GM23338 (cell line): Measurements from ENCODE around the gene TCF20. TPM values are rescaled to one million over a fixed set of nuclear protein-coding genes. Genes with fewer than 3 reads are reported as not detected.

ENCODE experiments used
- ATAC-seq: fragments of 200-7000 bp; cut with Tn5 transposase; 3 replicates; pipeline ENCODE4 v1.9.1; 2020
- DNase-seq: peaks from one replicate; pipeline ENCODE4 v3.0.0-alpha.2; 2015; ENCODE audit warnings: low spot score
- H2AFZ ChIP-seq: fragments of 200-600 bp; sonication (generic); 2 replicates; pipeline ENCODE4 v1.8.0; 2016; ENCODE audit warnings: antibody characterized with exemption, mild to moderate bottlenecking, moderate library complexity
- H3F3A ChIP-seq: fragments of 200-600 bp; sonication (generic); replicated peaks from 2 replicates; pipeline ENCODE4 v1.8.0; 2017; ENCODE audit warnings: antibody characterized with exemption, mixed run types, low read depth
- H3K27ac ChIP-seq: fragments of 200-600 bp; sonication (generic); 2 replicates; pipeline ENCODE4 v1.6.1; 2016; ENCODE audit warnings: low read depth
- H3K27me3 ChIP-seq: fragments of 200-600 bp; sonication (generic); 2 replicates; pipeline ENCODE4 v1.8.0; 2016; ENCODE audit warnings: mild to moderate bottlenecking, mixed run types, moderate library complexity; ENCODE audit not compliant: insufficient read depth
- H3K36me3 ChIP-seq: fragments of 200-600 bp; sonication (generic); 2 replicates; pipeline ENCODE4 v1.8.0; 2016; ENCODE audit warnings: mild to moderate bottlenecking; ENCODE audit not compliant: insufficient read depth
- H3K4me1 ChIP-seq: fragments of 200-600 bp; sonication (generic); 2 replicates; pipeline ENCODE4 v1.8.0; 2016; ENCODE audit warnings: mild to moderate bottlenecking, moderate library complexity; ENCODE audit not compliant: insufficient read depth
- H3K4me2 ChIP-seq: fragments of 200-600 bp; sonication (generic); 2 replicates; pipeline ENCODE4 v1.7.1; 2017; ENCODE audit warnings: mixed run types
- H3K4me3 ChIP-seq: fragments of 200-600 bp; sonication (generic); 2 replicates; pipeline ENCODE4 v1.6.1; 2016; ENCODE audit warnings: mixed run types
- H3K79me2 ChIP-seq: fragments of 200-600 bp; sonication (generic); replicated peaks from 2 replicates; pipeline ENCODE4 v1.8.0; 2017; ENCODE audit warnings: mild to moderate bottlenecking; ENCODE audit not compliant: insufficient read depth
- H3K9me2 ChIP-seq: fragments of 200-600 bp; sonication (generic); 2 replicates; pipeline ENCODE4 v1.8.0; 2017; ENCODE audit not compliant: insufficient read depth
- H4K20me1 ChIP-seq: fragments of 200-600 bp; sonication (generic); replicated peaks from 2 replicates; pipeline ENCODE4 v1.8.0; 2017; ENCODE audit warnings: mild to moderate bottlenecking; ENCODE audit not compliant: insufficient read depth
- H3K27ac Mint-ChIP-seq: 2 replicates; pipeline ENCODE4 v1.8.0; 2020; ENCODE audit warnings: inconsistent platforms, mild to moderate bottlenecking, moderate library complexity, mixed read lengths
- H3K27me3 Mint-ChIP-seq: 3 replicates; pipeline ENCODE4 v1.8.0; 2022; ENCODE audit warnings: low read depth, mild to moderate bottlenecking, moderate library complexity, mixed read lengths, inconsistent platforms; ENCODE audit not compliant: insufficient read depth, poor library complexity
- H3K36me3 Mint-ChIP-seq: 3 replicates; pipeline ENCODE4 v1.8.0; 2021; ENCODE audit warnings: low read depth, mild to moderate bottlenecking, inconsistent platforms, moderate library complexity, mixed read lengths
- H3K4me1 Mint-ChIP-seq: 3 replicates; pipeline ENCODE4 v1.8.0; 2020; ENCODE audit warnings: mild to moderate bottlenecking, inconsistent platforms, mixed read lengths
- H3K4me3 Mint-ChIP-seq: 3 replicates; pipeline ENCODE4 v1.8.0; 2021; ENCODE audit warnings: moderate library complexity, mild to moderate bottlenecking, inconsistent platforms, mixed read lengths
- H3K9me3 Mint-ChIP-seq: 3 replicates; pipeline ENCODE4 v1.8.0; 2020; ENCODE audit warnings: moderate library complexity, mild to moderate bottlenecking, inconsistent platforms, mixed read lengths
- CTCF ChIP-seq, 2 experiments: fragments of 200-600 bp in 1 of 2; sonication (generic) in 1 of 2; conservative IDR thresholded peaks; 2 replicates each; pipeline versions ENCODE4 v1.5.1 to v1.6.1; 2016 to 2017; ENCODE audit warnings: antibody characterized with exemption in 2 of 2, low read depth in 2 of 2, mild to moderate bottlenecking in 2 of 2, moderate library complexity in 1 of 2
- EZH2 ChIP-seq: fragments of 200-600 bp; sonication (generic); IDR thresholded peaks from one replicate; pipeline ENCODE4 v1.8.0; 2017; ENCODE audit warnings: antibody characterized with exemption, mild to moderate bottlenecking, low read depth; ENCODE audit not compliant: unreplicated experiment
- POLR2AphosphoS5 ChIP-seq: IDR thresholded peaks from 2 replicates; pipeline ENCODE4 v1.6.1; 2016; ENCODE audit warnings: antibody characterized with exemption, low read depth
- ZNF114 ChIP-seq: fragments of 250-450 bp; sonication (Bioruptor Pico); IDR thresholded peaks from 2 replicates; pipeline ENCODE4 v1.5.0; 2020; ENCODE audit warnings: mild to moderate bottlenecking, moderate library complexity
- ZNF462 ChIP-seq: fragments of 250-450 bp; sonication (Bioruptor Pico); IDR thresholded peaks from 2 replicates; pipeline ENCODE4 v1.5.0; 2020; ENCODE audit warnings: mild to moderate bottlenecking, moderate library complexity
- long read RNA-seq: library from polyadenylated mRNA; unstranded; transcript quantifications from one replicate; pipeline ENCODE4 v2.0.0, GENCODE V29; 2020; ENCODE audit not compliant: unreplicated experiment
- polyA plus RNA-seq: library from polyadenylated mRNA; unstranded; fragments of >200 nt; fragmentation: Nextera tagmentation; extraction: Ambion mirVana; gene quantifications from 2 replicates; pipeline ENCODE4 v1.2.1, GENCODE V29; 2016
- total RNA-seq: library from RNA; depleted of rRNA; stranded (reverse); fragments of >200 nt; shearing (Covaris generic); gene quantifications from 2 replicates; pipeline ENCODE4 v1.2.3, GENCODE V29; 2014; rRNA removed
- TF ChIP-seq, protein P1 (sequence below): IDR thresholded peaks from 2 replicates; pipeline ENCODE4 v1.6.1; 2016; ENCODE audit warnings: antibody characterized with exemption

The TCF20 gene
- total RNA-seq (57.5 and 68.7 TPM in 2 replicates), polyA plus RNA-seq (6.4 and 6.6 TPM in 2 replicates)
- long read RNA-seq, partial matches to known transcripts = 0 of 1 reads
- long read RNA-seq, other reads (novel, unspliced or antisense) = 1 of 1 reads

DNA sequence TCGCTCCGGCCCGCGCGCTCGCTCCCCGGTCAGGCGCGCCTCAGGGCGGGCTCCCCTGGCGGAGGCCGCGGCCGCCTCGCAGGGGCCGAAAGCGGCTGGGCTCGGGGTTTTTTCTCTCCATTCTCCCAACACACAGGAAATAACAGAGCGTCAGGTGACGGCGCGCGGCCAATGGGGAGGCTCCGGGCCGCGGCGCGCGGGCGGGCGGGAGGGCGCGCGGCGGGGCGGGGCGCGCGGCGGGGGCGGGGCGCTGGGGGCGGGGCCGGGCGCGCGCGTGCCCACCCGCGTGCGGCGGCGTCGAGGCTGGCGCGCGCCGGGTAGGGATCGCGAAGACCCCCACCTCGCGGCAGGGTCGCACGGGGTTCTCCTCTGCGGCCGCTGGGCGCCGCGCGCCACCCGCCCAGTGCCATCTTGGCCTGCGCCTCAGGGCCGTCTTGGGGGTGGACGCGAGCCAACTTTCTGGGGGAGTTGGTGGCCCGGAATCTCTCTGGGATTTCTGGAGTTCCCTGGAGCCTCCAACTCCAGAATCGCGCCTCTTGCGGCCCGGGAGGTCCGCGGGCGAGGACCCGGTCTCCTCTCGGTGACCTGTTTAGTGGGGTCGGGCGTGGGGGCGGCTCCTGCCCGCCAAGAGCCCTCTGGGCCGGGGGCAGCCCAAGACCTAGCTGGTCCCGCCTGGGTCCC is at the start of gene TCF20:
TCF20 (minus strand) TSS at position 144 of the 681 bp plus-strand sequence. CDS start 55,348 bp downstream, outside the sequence.
- peaks cover 6% of the 10 kb centered on the region; the same call in 1 of the 2 replicates for H3K27me3 ChIP-seq
- peak; percentile 4 for ATAC-seq
- peak within 1 kb of the TSS; percentile 39 for H3K27ac Mint-ChIP-seq
- H3K36me3 ChIP-seq = no peaks in the 10 kb centered on the region
- 0 out of 2 replicates have a peak, but pooled peaks cover 14% of the 10 kb centered on the region for H3F3A ChIP-seq
- H3K9me3 Mint-ChIP-seq = no peaks in the 10 kb centered on the region; the same call in 1 of the 3 replicates
- H4K20me1 ChIP-seq = peaks cover 36% of the 10 kb centered on the region
- H3K4me1 ChIP-seq = peaks cover 25% of the 10 kb centered on the region
- H3K36me3 Mint-ChIP-seq = no peaks in the 10 kb centered on the region; the same call in 2 of the 3 replicates
- H3K4me3 Mint-ChIP-seq = peak within 1 kb of the TSS; percentile 85
- TF ChIP-seq POLR2AphosphoS5 (peak; percentile 27; the same call in 1 of the 2 replicates), EZH2 (no peak), CTCF (conservative IDR thresholded peaks at IDR 0.05; ENCODE audit: low read depth in 2 of 2) (peak in 1 of 2 experiments; percentile 20; a peak in 1 of 4 replicates), ZNF462 (no peak), ZNF114 (no peak)
- TF ChIP-seq, protein P1, sequence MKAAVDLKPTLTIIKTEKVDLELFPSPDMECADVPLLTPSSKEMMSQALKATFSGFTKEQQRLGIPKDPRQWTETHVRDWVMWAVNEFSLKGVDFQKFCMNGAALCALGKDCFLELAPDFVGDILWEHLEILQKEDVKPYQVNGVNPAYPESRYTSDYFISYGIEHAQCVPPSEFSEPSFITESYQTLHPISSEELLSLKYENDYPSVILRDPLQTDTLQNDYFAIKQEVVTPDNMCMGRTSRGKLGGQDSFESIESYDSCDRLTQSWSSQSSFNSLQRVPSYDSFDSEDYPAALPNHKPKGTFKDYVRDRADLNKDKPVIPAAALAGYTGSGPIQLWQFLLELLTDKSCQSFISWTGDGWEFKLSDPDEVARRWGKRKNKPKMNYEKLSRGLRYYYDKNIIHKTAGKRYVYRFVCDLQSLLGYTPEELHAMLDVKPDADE = no peak
- H3K4me3 ChIP-seq = peak within 1 kb of the TSS; percentile 93
- no peaks in the 10 kb centered on the region for H3K9me2 ChIP-seq
- peaks cover 38% of the 10 kb centered on the region for H3K79me2 ChIP-seq
- H3K4me2 ChIP-seq = peak within 1 kb of the TSS; percentile 95
- H3K27me3 Mint-ChIP-seq = peaks cover 24% of the 10 kb centered on the region
- peak within 1 kb of the TSS; percentile 79; the same call in 1 of the 2 replicates for H3K27ac ChIP-seq
- DNase-seq = peak; percentile 89
- H2AFZ ChIP-seq = peak within 1 kb of the TSS; percentile 66; the same call in 1 of the 2 replicates
- H3K4me1 Mint-ChIP-seq = peaks cover 35% of the 10 kb centered on the region
